Breast epithelium (tissue), 3 donors: ENCODE measurements around the gene SPATA17.

ENCODE experiments used
- POLR2AphosphoS5 ChIP-seq, 3 donors: sonication (generic); formaldehyde crosslinking; IDR thresholded peaks; one replicate each; pipeline ENCODE4 v1.6.1; 2017; ENCODE audit warnings: antibody characterized with exemption in 3 of 3
- TF ChIP-seq, protein P1 (sequence below), 3 donors: fragments of 450-650 bp; IDR thresholded peaks; one replicate each; pipeline ENCODE4 v1.5.1; 2016 to 2017; ENCODE audit warnings: antibody characterized with exemption in 3 of 3, mild to moderate bottlenecking in 3 of 3, moderate library complexity in 3 of 3

DNA sequence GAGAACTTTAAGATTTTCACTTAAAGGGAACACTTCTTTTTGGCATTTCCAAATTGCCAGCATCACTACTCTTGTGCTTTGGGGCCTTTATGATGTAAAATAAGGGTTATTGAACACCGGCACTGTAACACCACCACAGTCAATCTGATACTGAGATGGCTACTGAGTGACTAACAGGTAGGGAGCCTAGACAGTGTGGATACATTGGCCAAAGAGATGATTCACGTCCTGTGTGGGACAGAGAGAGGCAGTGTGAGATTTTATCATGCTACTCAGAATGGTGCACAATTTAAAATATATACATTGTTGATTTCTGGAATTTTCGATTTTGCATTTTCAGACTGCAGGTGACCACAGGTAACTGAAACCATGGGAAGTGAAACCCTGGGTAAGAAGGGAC lies 261.6 kb downstream of the SPATA17 start:
- TF ChIP-seq, protein P1, sequence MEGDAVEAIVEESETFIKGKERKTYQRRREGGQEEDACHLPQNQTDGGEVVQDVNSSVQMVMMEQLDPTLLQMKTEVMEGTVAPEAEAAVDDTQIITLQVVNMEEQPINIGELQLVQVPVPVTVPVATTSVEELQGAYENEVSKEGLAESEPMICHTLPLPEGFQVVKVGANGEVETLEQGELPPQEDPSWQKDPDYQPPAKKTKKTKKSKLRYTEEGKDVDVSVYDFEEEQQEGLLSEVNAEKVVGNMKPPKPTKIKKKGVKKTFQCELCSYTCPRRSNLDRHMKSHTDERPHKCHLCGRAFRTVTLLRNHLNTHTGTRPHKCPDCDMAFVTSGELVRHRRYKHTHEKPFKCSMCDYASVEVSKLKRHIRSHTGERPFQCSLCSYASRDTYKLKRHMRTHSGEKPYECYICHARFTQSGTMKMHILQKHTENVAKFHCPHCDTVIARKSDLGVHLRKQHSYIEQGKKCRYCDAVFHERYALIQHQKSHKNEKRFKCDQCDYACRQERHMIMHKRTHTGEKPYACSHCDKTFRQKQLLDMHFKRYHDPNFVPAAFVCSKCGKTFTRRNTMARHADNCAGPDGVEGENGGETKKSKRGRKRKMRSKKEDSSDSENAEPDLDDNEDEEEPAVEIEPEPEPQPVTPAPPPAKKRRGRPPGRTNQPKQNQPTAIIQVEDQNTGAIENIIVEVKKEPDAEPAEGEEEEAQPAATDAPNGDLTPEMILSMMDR (IDR thresholded peaks at IDR 0.05) = no peak
- TF ChIP-seq POLR2AphosphoS5 (IDR thresholded peaks at IDR 0.05) = no peak
